GM19099 (cell line): ENCODE results near the gene GULP1.

ENCODE experiments used
- POLR2A ChIP-seq: IDR thresholded peaks from 3 replicates; pipeline ENCODE4 v1.6.1; 2011; ENCODE audit warnings: low read depth; ENCODE audit not compliant: insufficient read length; ENCODE audit errors: extremely low read depth

GULP1 gene

GRCh38 chr2:188443207-188443606 lies 151.5 kb downstream of the GULP1 start:
- TF ChIP-seq POLR2A, result no peak

- no peak for TF ChIP-seq POLR2A
Measured at GRCh38 chr2:188444106-188444835, 152.6 kb downstream of the GULP1 start.

- TF ChIP-seq POLR2A, result no peak
Measured at GRCh38 chr2:188449561-188449960, 157.9 kb downstream of the GULP1 start.

- TF ChIP-seq POLR2A, result no peak
Measured at GRCh38 chr2:188449971-188450370, 158.3 kb downstream of the GULP1 start.

- no peak for TF ChIP-seq POLR2A
Measured at GRCh38 chr2:188450732-188451483, 159.2 kb downstream of the GULP1 start.

- TF ChIP-seq POLR2A, result no peak
Measured at GRCh38 chr2:188452084-188452483, 160.4 kb downstream of the GULP1 start.

GRCh38 chr2:188456114-188456909 lies 164.6 kb downstream of the GULP1 start:
- no peak for TF ChIP-seq POLR2A

GRCh38 chr2:188459061-188459460 lies 167.4 kb downstream of the GULP1 start:
- TF ChIP-seq POLR2A, result no peak

GRCh38 chr2:188466761-188467160 lies 175.1 kb downstream of the GULP1 start:
- no peak for TF ChIP-seq POLR2A

- TF ChIP-seq POLR2A, result no peak
Measured at GRCh38 chr2:188471166-188471565, 179.5 kb downstream of the GULP1 start.

GRCh38 chr2:188473306-188473705 lies 181.6 kb downstream of the GULP1 start:
- no peak for TF ChIP-seq POLR2A

- TF ChIP-seq POLR2A, result no peak
Measured at GRCh38 chr2:188474316-188474715, 182.6 kb downstream of the GULP1 start.

- no peak for TF ChIP-seq POLR2A
Measured at GRCh38 chr2:188475945-188476344, 184.3 kb downstream of the GULP1 start.

- TF ChIP-seq POLR2A, result no peak
Measured at GRCh38 chr2:188477564-188478103, 186.0 kb downstream of the GULP1 start.

GRCh38 chr2:188478724-188479123 lies 187.1 kb downstream of the GULP1 start:
- TF ChIP-seq POLR2A, result no peak

- no peak for TF ChIP-seq POLR2A
Measured at GRCh38 chr2:188481474-188481873, 189.8 kb downstream of the GULP1 start.

GRCh38 chr2:188485496-188485895 lies 193.8 kb downstream of the GULP1 start:
- TF ChIP-seq POLR2A, result no peak
